ENCODE measurements around the gene FTCDNL1. TPM values are rescaled to one million over a fixed set of nuclear protein-coding genes. Genes with fewer than 3 reads are reported as not detected.

The FTCDNL1 gene
- total RNA-seq, 1 experiment from 2014 or later, result 2.7 TPM

GRCh38 chr2:199810422-199811171 is 40.4 kb downstream of the FTCDNL1 start:
- no peaks in the 10 kb centered on the region for H3K27me3 ChIP-seq (ENCODE audit: insufficient read depth, low read depth)
- no peaks in the 10 kb centered on the region for H3K9me2 ChIP-seq (ENCODE audit: insufficient read depth)
- TF ChIP-seq EZH2 (IDR thresholded peaks at IDR 0.05; ENCODE audit: low read depth) (no peak), CTCF (conservative IDR thresholded peaks at IDR 0.05) (no peak)
- H3F3A ChIP-seq (ENCODE audit: insufficient read depth, low read depth), result no peaks in the 10 kb centered on the region
- no peak for DNase-seq
- no peak overlapping the region for H3K4me3 ChIP-seq
- H3K27ac ChIP-seq, result no peak overlapping the region
- H3K79me2 ChIP-seq (ENCODE audit: low read depth), result no peaks in the 10 kb centered on the region
- no peaks in the 10 kb centered on the region for H3K9me3 ChIP-seq (ENCODE audit: insufficient read depth, low read depth)
- H3K36me3 ChIP-seq (ENCODE audit: low read depth), result no peaks in the 10 kb centered on the region
- no peaks in the 10 kb centered on the region for H3K4me1 ChIP-seq (replicated peaks; ENCODE audit: insufficient read depth)
- H3K4me2 ChIP-seq, result no peak overlapping the region
- CTCF ChIA-PET, result no interaction called here
- H4K20me1 ChIP-seq (ENCODE audit: insufficient read depth), result no peaks in the 10 kb centered on the region
- BruUV-seq (replicated peaks), result no TSS peak
- intact Hi-C loops (cut with micrococcal nuclease; ENCODE audit: unreplicated experiment), result no loop called here
- no peak overlapping the region for H2AFZ ChIP-seq
- POLR2A ChIA-PET (ENCODE audit: unreplicated experiment), result no interaction called here

GRCh38 chr2:199807966-199808365 is 43.0 kb downstream of the FTCDNL1 start:
- ChIA-PET CTCF (no interaction called here), POLR2A (ENCODE audit: unreplicated experiment) (no interaction called here)
- Histone ChIP-seq H3K79me2 (ENCODE audit: low read depth) (no peaks in the 10 kb centered on the region), H3K4me3 (no peak overlapping the region), H3K9me2 (ENCODE audit: insufficient read depth) (no peaks in the 10 kb centered on the region), H3K4me2 (no peak overlapping the region), H3K36me3 (ENCODE audit: low read depth) (no peaks in the 10 kb centered on the region), H3F3A (ENCODE audit: insufficient read depth, low read depth) (no peaks in the 10 kb centered on the region), H3K4me1 (replicated peaks; ENCODE audit: insufficient read depth) (no peaks in the 10 kb centered on the region), H4K20me1 (ENCODE audit: insufficient read depth) (no peaks in the 10 kb centered on the region), H3K27ac (no peak overlapping the region), H3K9me3 (ENCODE audit: insufficient read depth, low read depth) (no peaks in the 10 kb centered on the region), H3K27me3 (ENCODE audit: insufficient read depth, low read depth) (no peaks in the 10 kb centered on the region), H2AFZ (no peak overlapping the region)
- no peak for TF ChIP-seq CTCF (conservative IDR thresholded peaks at IDR 0.05)
- no peak for TF ChIP-seq EZH2 (IDR thresholded peaks at IDR 0.05; ENCODE audit: low read depth)
- no peak for DNase-seq
- no TSS peak for BruUV-seq (replicated peaks)
- intact Hi-C loops (cut with micrococcal nuclease; ENCODE audit: unreplicated experiment), result no loop called here

DNA sequence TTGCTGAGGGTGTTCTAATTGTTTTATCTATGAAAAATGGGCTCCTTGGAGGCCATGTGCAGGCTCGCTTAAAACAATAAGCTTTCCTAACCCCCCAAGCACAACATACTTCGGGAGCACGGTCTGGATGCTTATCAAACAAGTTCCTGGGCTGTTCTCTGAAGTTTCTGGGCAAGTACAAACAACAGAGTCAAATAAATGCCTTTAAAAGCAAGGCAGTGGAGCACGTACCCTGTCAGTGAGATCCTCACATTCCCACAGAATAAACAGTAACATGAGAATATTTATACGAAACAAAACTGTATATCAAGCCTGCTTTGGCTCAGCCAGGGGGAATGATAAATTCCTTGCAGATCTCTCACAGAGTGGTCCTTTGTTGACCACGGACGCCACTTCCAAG is 44.8 kb downstream of the FTCDNL1 start:
- H3K4me2 ChIP-seq, result no peak overlapping the region

More for the DNA sequence above, 44.8 kb downstream of the FTCDNL1 start:
- Histone ChIP-seq H3K79me2 (ENCODE audit: low read depth) (no peaks in the 10 kb centered on the region), H4K20me1 (ENCODE audit: insufficient read depth) (no peaks in the 10 kb centered on the region), H3K9me3 (ENCODE audit: insufficient read depth, low read depth) (no peaks in the 10 kb centered on the region), H3K4me1 (replicated peaks; ENCODE audit: insufficient read depth) (no peaks in the 10 kb centered on the region), H2AFZ (no peak overlapping the region), H3F3A (ENCODE audit: insufficient read depth, low read depth) (no peaks in the 10 kb centered on the region), H3K9me2 (ENCODE audit: insufficient read depth) (no peaks in the 10 kb centered on the region), H3K36me3 (ENCODE audit: low read depth) (no peaks in the 10 kb centered on the region), H3K4me3 (no peak overlapping the region), H3K27me3 (ENCODE audit: insufficient read depth, low read depth) (no peaks in the 10 kb centered on the region), H3K27ac (no peak overlapping the region)
- intact Hi-C loops (cut with micrococcal nuclease; ENCODE audit: unreplicated experiment), result no loop called here
- CTCF ChIA-PET, result no interaction called here
- POLR2A ChIA-PET (ENCODE audit: unreplicated experiment), result interaction anchor here (0.6 kb wide), 1 partner anchor 46 kb away, joined by 4 read pairs; no protein-coding TSS in a partner anchor
- TF ChIP-seq EZH2 (IDR thresholded peaks at IDR 0.05; ENCODE audit: low read depth) (no peak), CTCF (conservative IDR thresholded peaks at IDR 0.05) (no peak)
- no peak for DNase-seq
- BruUV-seq (replicated peaks), result no TSS peak

Data from PC-9 (cell line).